Left lobe of liver (tissue), 2 donors: Measurements from ENCODE around the gene OR6B2. TPM values are rescaled to one million over a fixed set of nuclear protein-coding genes. Genes with fewer than 3 reads are reported as not detected.
A peak's percentile ranks its signal among the peaks of the same experiment; 100 is the strongest.

Experiments used
- ATAC-seq: fragments of 200-7000 bp; cut with Tn5 transposase; one replicate; pipeline ENCODE4 v1.9.1; 2020; ENCODE audit warnings: mild to moderate bottlenecking, moderate library complexity
- DNase-seq: peaks from one replicate; pipeline ENCODE4 v3.0.0-alpha.2; 2020; ENCODE audit warnings: low spot score
- total RNA-seq: library from RNA; stranded (reverse); gene quantifications from one replicate; pipeline ENCODE4 v1.2.1, GENCODE V29; 2021
- donor health status: DM: no; HTN: no; CAD: no; lungs with moderate emphysema.
- donor health status: DM: no; HTN: yes; CAD: no.

OR6B2 gene
- total RNA-seq, 1 donor from 2014 or later, result not detected

GRCh38 chr2:240042740-240043139 lies 12.5 kb upstream of the OR6B2 start:
- ATAC-seq, result no peak
- no peak for DNase-seq

DNA sequence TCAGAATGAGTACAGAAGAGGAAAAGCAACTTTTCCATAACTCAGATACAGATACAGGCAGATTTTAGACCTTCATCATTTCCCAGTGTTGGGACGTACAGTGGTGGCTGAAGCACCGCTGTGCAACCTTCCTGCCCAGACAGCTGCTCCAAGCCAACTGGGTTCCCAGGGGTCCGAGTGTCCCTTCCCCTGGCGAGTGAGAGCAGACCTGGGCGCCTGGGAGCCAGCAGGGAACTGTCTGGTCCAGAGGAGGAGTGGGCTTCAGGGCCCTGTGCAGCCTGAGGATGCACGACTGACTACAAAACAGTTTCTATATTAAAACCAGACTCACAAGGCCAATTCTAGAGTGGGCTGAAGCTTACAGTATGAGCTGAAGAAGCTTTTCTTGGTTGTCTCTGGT lies 11.1 kb upstream of the OR6B2 start:
- DNase-seq (no peak), ATAC-seq (no peak)

- no peak for ATAC-seq
- no peak for DNase-seq
These were observed 7.1 kb upstream of the OR6B2 start for GRCh38 chr2:240037358-240037757.

GRCh38 chr2:240033330-240033678 lies 3.1 kb upstream of the OR6B2 start:
- ATAC-seq, result no peak
- DNase-seq, result no peak

GRCh38 chr2:240032406-240033329 lies 2.4 kb upstream of the OR6B2 start:
- DNase-seq (no peak), ATAC-seq (no peak)

DNA sequence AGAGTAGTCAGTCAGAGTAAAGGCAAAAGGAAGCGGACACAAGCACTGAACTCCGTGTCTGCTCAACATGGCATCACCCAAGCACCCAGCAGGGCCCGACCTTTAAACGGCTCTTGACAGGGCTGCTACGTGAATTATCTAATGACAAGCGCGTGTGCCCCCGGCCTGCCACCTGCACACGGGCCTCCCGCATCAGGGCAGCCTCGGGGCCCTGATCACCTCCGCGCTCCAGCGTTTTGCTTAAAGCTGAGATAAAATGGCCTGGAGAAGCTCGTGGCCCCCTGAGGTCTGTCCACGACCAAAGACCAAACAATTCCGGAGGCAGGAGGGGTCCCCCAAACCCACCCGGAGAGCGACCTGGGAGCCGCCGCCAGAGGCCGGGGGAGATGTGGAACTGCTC lies 5.5 kb downstream of the OR6B2 start:
- no peak for DNase-seq
- peak; percentile 34 for ATAC-seq

GRCh38 chr2:240023792-240024191 lies 6.4 kb downstream of the OR6B2 start:
- ATAC-seq (no peak), DNase-seq (no peak)

DNA sequence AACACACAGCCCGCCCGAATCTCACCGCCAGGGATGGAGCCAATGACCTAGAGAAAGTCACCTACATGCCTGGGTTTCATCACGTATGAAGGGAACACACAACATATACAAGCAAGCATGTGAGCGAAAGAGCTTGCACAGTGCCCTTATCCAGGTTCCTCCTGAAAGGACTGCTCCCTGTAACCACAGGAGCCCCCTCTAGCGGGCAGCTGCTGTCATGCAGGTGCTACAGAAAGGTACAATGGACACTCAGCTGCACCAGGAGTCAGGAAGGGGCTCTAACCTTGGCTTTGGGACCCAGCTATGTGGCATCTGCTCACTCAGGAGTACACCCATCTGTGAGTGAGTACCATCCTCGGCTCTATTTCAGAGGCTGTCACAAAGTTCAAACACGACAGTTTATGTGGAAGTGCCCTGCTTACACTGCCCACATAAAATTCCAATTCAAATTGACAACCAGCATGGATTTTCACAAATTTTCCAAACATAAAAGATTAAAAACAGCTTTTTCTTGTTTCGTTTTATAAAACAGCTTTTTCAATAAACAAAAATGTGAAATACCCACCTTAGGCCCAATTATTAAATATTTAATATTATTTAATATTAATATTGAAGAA lies 8.6 kb downstream of the OR6B2 start:
- DNase-seq (peak; percentile 61), ATAC-seq (peak; percentile 52)

DNA sequence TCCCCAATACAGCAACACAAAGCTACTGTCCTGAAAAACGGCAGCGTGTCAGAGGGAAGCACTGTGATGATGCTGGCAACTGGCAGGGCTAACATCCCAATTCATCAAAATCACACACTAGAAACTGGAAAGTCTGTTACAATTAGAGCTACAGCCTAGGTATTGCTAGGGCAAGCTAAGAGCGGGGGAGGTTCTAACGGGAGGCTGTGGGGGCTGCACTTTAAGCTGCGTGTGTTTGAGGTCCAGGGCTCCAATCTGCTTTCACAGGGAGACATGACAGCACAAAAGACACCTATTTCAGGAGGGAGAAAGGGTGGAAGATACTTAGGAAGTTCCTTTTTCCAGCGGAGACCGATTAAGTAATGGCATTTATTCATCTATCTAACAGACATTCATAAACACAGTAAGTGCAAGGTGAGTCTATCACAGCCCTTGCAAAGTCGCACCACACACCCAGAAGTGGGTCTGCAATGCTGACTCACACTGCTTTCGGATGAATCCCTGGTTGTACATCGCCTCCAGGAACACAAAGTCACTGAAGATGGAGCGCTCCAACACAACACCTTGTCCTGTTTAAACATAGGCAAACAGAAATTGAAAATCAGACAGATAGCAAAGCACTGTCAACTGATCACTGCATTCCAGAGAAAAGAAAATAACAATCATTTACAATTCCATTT lies 12.0 kb downstream of the OR6B2 start:
- no peak for ATAC-seq
- DNase-seq, result no peak

GRCh38 chr2:240014327-240014726 lies 15.9 kb downstream of the OR6B2 start:
- DNase-seq (no peak), ATAC-seq (no peak)

GRCh38 chr2:240013343-240013742 lies 16.9 kb downstream of the OR6B2 start:
- DNase-seq (no peak), ATAC-seq (no peak)

GRCh38 chr2:240002983-240003382 lies 27.2 kb downstream of the OR6B2 start:
- ATAC-seq (peak; percentile 60), DNase-seq (no peak)

DNA sequence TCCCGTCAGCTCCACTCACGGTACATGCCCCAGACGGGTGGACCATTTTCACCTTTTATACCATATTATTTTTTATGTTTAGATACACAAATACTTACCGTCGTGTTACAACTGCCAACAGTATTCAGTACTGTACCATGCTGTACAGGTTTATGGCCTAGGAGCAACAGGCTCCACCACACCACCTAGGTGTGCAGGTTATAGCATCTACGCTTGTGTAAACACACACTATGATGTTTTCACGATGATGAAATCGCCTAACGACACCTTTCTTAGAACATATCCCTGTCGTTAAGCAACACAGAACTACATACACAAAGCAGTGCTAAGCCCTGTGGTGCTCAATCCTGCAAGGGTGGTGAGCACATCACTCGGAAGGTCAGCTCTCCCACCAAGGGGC lies 29.6 kb downstream of the OR6B2 start:
- DNase-seq, result no peak
- no peak for ATAC-seq

DNA sequence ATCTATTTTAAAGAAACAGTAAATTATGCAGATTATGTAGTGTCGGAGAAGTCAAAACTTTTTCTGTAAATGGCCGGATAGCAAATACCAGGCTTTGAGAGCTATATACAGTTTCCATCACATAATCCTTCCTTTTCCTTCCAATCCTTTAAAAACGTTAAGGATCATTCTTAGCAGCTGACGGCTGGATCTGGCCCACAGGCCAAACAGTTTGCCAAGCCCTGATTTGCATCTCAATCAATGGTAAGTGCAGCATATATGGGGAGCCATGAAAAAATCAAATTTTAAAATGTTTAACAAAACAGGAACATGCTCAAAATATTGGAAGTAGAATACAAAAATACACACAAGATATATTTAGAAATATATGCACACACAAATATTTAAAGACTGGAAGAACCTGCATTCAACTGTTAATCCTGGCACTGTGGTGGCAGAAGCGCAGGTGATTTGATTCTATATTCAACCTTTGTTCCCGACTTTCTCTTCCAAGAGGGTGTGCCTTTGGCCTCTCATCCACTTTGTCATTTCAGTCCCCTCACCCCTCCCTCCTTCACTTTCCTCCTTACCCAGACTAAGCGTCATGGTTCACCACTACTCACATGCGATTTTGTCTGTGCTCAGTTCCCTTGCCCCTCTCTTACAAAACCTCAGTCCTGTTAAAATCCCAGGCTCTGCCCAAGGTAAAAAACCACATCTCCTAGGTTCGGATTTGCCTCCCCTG lies 32.4 kb downstream of the OR6B2 start:
- DNase-seq, result no peak
- no peak for ATAC-seq

DNA sequence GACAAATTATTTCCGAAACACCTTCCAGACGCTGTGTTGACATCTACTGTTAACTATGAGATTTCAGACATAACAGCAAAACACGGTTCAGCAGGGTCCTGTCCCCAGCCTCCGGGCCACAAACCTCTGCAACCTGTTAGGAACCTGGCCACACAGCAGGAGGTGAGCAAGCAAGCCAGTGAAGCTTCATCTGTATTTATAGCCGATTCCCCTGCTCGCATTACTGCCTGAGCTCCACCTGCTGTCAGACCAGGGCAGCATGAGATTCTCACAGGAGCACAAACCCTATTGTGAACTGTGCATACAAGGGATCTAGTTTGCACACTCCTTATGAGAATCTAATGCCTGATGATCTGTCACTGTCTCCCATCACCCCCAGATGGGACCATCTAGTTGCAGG lies 36.1 kb downstream of the OR6B2 start:
- no peak for ATAC-seq
- DNase-seq, result no peak

GRCh38 chr2:239993291-239993690 lies 36.9 kb downstream of the OR6B2 start:
- no peak for ATAC-seq

GRCh38 chr2:239991689-239992314 lies 38.4 kb downstream of the OR6B2 start:
- DNase-seq (no peak), ATAC-seq (peak; percentile 77)

More at GRCh38 chr2:239993291-239993690, 36.9 kb downstream of the OR6B2 start:
- DNase-seq, result no peak

GRCh38 chr2:239990966-239991365 lies 39.3 kb downstream of the OR6B2 start:
- no peak for DNase-seq
- no peak for ATAC-seq

DNA sequence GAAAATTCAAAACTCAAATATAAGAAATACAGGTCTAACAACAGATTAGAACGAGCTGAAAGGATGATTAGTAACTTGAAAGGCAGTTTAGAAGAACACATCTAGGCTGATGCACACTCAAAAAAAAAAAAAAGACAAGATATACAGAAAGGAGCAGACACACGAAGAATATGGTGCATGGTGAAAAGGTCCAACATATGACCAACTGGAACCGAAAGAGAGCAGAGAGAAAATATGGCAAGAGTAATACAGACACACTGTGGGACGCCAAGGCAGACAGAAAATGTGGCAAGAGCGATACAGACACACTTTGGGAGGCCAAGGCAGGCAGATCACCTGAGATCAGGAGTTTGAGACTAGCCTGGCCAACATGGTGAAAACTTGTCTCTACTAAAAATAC lies 44.9 kb downstream of the OR6B2 start:
- DNase-seq, result no peak
- ATAC-seq, result no peak

DNA sequence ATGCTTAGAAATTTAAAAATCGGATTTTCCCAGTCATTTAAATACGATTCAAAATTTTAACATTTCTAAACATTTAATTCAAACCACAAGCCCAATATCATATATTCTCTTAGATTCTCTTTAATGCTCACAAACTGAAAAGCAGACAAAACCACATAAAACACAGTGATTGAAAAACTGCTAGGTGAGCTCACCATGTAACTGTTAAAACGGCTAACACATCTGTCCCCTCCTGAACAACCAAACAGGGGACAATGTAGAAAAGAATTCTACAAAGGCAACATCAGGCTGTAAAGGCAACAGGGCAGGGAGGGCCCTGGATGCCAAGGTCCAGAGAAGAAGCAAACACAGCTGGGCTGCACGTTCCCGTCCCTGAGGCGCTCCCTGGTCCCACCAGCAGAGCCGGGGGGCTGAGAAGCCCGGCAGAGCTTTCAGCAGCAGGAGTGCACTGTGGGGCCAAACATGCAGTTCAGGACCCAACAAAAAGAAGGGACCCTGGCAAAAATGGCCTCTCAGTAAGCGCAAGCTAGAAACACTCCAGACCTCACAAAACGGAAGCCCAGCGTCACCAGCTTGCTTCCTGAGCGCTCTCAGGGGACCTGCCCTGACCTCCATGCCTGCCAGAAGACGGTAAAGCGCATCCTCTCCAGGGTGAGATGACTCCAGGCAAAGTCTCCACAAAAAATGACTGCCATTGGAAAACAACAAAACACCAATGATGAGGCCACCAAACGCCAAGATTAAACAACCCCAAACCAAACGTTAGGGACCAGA lies 45.6 kb downstream of the OR6B2 start:
- DNase-seq (no peak), ATAC-seq (no peak)
